ENCODE data around the gene EDN1.

Gene EDN1

GRCh38 chr6:12334526-12335130 is 44.5 kb downstream of the EDN1 start:
- peak overlapping the region; percentile 96 for H3K27ac ChIP-seq

GRCh38 chr6:12335131-12335527 is 45.0 kb downstream of the EDN1 start:
- H3K27ac ChIP-seq: peak overlapping the region; percentile 96
- TF ChIP-seq ZFX (IDR thresholded peaks at IDR 0.05; ENCODE audit: borderline replicate concordance) (no peak), CTCF (IDR thresholded peaks at IDR 0.05) (no peak)

More at GRCh38 chr6:12334526-12335130, 44.5 kb downstream of the EDN1 start:
- TF ChIP-seq ZFX (IDR thresholded peaks at IDR 0.05; ENCODE audit: borderline replicate concordance) (no peak), CTCF (IDR thresholded peaks at IDR 0.05) (no peak)

- H3K27ac ChIP-seq: peak overlapping the region; percentile 96
- TF ChIP-seq ZFX (IDR thresholded peaks at IDR 0.05; ENCODE audit: borderline replicate concordance): no peak
- TF ChIP-seq CTCF (IDR thresholded peaks at IDR 0.05): peak; percentile 22; the same call in 1 of the 2 replicates
These were observed 45.6 kb downstream of the EDN1 start for GRCh38 chr6:12335717-12336116.

- peak overlapping the region; percentile 96 for H3K27ac ChIP-seq
- TF ChIP-seq CTCF (IDR thresholded peaks at IDR 0.05): no peak
- no peak for TF ChIP-seq ZFX (IDR thresholded peaks at IDR 0.05; ENCODE audit: borderline replicate concordance)
These were observed 46.2 kb downstream of the EDN1 start for GRCh38 chr6:12336121-12336971.

GRCh38 chr6:12339022-12339421 is 48.9 kb downstream of the EDN1 start:
- no peak for TF ChIP-seq CTCF (IDR thresholded peaks at IDR 0.05)
- TF ChIP-seq ZFX (IDR thresholded peaks at IDR 0.05; ENCODE audit: borderline replicate concordance): no peak
- peak overlapping the region; percentile 96; the same call in 1 of the 2 replicates for H3K27ac ChIP-seq

GRCh38 chr6:12339808-12340487 is 49.8 kb downstream of the EDN1 start:
- H3K27ac ChIP-seq: peak overlapping the region; percentile 96; the same call in 1 of the 2 replicates
- no peak for TF ChIP-seq CTCF (IDR thresholded peaks at IDR 0.05)
- TF ChIP-seq ZFX (IDR thresholded peaks at IDR 0.05; ENCODE audit: borderline replicate concordance): no peak
